Peyer's patch (tissue), 4 donors: ENCODE measurements around the gene DNAH8.

Source experiments
- CTCF ChIP-seq, 6 experiments: fragments of 450-650 bp in 4 of 6; fragments of 200-600 bp in 2 of 6; sonication (generic) in 1 of 6; IDR thresholded peaks; one replicate each; pipeline ENCODE4 v1.5.1; 2017 to 2019; ENCODE audit warnings: antibody characterized with exemption in 6 of 6, mild to moderate bottlenecking in 3 of 6, moderate library complexity in 1 of 6
- POLR2A ChIP-seq, 2 donors: fragments of 450-650 bp; IDR thresholded peaks; one replicate each; pipeline ENCODE4 v1.5.1; 2017; ENCODE audit warnings: antibody characterized with exemption in 2 of 2, mild to moderate bottlenecking in 2 of 2, moderate library complexity in 2 of 2

- no peak for TF ChIP-seq CTCF (IDR thresholded peaks at IDR 0.05)
- no peak for TF ChIP-seq POLR2A (IDR thresholded peaks at IDR 0.05)
Observed at GRCh38 chr6:38695227-38695900, 19.7 kb upstream of the DNAH8 start.
